SIG-M5 (cell line): Measurements from ENCODE around the gene ATG4B.

Experiments used
- DNase-seq: peaks from one replicate; lab custom pipeline; 2025; lab: John Stamatoyannopoulos, UW

ATG4B gene

DNA sequence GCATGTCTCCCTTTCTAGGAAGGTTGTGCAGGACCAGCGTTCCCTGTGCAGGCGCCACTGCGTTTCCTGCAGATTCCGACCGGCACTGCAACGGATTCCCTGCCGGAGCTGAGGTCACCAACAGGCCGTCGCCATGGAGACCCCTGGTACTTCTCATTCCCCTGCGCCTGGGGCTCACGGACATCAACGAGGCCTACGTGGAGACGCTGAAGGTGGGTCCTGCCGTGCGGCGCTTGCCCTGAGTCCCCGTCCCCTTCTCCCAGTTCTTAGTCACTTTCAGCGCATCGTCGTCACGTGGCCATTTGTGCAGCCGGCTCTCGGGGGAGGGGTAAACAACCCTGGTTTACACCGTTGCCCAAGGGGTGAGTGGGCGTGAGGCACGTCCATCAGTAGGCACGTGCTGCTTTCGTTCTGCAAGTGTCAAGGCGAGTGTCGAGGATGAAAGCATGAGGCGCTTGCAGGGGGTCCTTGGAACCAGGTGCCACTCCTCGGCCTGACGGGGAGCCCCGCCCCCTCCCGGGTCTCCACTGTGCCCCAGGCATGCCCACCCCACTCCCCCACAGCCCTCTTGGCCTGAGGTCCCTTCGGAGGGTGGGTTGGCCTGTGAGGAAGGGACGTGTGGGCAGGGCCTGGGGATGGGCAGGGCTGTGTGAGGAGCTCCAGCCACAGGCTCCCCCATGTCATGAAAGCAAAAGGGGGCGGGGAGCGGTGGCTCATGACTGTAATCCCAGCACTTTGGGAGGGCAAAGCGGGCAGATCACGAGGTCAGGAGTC is 29.3 kb downstream of the ATG4B start:
- no peak for DNase-seq

DNA sequence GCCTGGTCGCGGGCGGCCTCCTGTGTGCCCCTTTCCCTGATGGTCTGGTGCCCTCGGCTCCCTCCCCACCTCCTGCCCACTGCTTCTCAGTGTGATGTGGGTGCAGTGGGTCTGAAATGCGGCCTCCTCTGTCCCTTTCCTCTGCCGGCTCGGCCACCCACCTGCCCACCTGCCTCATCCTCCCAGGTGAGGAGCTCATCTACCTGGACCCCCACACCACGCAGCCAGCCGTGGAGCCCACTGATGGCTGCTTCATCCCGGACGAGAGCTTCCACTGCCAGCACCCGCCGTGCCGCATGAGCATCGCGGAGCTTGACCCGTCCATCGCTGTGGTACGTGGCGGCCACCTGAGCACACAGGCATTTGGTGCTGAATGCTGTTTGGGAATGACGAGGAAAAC is 30.9 kb downstream of the ATG4B start:
- no peak for DNase-seq

DNA sequence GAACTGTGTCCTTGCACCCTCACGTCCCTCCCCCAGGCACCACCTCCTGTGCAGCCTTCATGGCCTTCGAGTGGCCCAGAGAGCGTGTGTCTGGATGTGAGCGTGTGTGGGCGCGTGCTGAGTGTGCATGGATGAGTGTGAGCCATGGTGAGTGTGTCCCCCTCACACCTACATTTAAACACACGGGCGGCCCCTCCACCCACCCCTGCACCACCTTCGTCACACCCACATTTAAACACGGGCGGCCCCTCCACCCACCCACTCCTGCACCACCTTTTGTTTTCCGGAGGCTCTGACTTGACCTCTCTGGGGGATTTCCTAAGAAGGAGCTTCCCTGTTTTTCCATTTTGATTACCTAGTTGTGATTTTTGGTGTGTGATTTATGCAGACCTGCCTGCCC is 31.3 kb downstream of the ATG4B start:
- DNase-seq, result no peak

DNA sequence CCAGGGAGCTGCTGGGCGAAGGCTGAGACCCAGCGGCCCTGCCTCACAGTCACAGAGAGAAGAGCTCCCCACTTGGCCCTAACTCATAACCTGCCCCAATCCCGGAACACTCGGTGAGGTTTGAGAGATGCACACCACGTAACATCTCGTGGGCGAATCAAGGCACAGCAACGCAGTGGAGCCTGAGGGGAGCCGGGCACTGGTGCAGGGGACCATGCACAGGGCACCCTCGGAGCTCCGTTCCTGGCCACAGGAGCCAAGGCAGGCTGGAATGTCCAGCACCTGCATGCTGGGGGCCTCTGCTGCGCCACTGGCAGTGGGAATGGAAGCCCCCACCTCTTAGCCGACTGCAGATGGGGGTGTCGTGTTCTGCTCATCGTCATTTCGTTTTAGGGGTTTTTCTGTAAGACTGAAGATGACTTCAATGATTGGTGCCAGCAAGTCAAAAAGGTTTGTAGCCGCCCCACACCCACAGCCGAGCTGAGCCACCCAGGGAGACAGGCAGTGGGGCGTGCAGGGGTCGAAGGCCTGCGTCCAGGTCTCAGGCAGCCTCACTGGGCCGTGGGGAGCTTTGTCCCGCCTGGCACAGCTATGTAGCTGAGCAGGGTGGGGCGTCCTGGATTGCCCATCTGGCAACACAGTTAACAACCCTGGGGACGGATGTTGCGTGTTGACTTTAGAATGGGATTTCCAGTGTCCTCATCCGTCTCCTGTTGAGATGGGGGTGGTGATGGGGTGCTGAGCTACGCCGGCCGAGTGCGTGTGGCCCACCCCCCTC is 33.0 kb downstream of the ATG4B start:
- no peak for DNase-seq

GRCh38 chr2:241671457-241672240 is 34.2 kb downstream of the ATG4B start:
- no peak for DNase-seq

DNA sequence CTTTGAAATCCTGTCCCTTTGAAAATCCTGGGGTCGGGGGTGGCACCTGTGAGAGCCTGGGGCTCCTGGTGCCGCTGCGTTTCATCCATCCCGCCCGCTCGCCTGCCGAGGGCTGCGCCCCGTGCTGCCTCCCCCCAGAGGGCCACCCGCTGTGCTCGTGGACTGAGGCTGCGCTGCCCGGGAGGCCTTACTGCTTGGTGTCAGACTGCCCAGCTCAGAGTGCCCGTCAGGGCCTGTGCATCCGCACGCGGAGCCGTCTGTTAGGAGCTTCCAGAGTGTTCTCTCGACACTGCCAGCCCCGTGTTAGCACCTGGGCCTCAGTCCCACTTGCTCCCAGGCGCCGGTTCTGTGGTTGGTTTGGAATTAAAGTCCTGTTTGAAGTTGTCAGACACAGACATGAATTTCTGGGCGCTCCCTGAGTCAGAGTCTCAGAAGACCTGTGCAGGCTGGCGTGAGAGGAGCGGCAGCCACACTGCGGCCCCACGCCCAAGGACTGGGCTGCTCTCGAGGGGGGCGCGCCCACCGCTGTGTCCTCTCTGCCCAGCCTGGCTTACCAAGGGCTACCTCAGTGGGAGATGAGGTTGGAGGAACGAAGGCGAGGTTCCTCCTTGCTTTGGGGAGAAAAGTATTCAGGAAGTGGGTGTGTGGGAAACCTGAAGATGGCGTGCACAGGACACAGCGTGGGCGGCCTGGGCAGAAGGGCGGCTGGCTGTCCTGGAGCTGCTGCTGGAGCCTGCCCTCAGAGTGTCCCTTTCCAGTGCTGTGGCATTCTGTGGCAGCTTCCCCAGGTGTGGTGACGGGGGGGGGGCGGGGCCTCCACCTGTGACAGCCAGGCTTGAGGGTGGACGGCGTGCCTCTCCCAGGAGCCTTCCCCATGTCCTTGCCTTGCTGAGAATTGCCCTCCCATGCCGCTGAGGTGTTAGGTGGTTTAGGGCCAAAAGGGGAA is 35.0 kb downstream of the ATG4B start:
- DNase-seq, result no peak

GRCh38 chr2:241673189-241673663 is 35.7 kb downstream of the ATG4B start:
- no peak for DNase-seq

DNA sequence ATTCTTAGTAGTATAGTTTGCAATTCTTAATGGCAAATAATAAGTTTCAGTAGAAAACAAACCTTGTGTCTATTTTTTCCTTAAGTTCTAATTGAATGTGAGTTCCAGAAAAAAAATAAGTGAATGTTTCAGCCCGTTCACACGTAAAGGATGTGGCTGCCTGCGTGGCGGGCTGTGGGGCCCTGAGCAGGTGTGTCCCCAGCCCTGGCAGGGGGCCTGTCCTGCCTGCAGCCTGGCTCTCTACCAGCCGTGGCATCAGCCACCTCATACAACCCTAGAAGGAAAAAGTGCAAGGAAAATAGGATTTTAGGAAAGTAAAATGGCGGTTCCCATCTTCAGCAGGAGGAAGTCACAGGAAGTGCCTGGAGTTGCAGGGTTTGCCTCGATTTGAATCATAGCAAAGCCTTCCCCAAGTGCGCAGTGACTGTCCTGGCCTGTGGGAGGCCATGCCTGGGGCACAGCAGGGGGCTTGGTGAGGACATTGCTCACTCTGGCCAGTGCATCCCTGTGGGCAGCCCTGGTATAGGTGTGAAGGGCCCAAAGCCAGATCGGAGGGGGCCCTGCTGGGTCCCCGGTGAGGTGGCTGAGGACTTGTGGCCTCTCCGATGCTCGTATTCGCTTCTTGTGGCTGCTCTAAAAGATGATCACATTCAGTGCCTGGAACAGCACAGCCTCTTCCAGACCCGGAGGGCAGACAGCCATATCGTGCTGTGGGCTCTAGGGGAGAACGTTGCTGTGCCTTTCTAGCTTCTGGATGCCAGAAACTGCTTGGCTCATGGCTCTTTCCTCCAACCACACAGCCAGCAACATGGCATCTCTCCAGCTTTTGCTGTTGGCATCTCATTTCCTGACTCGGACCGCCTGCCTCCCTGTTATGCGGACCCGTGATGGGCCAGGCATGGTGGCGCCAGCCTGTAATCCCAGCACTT is 36.6 kb downstream of the ATG4B start:
- no peak for DNase-seq

- DNase-seq, result no peak
Measured at GRCh38 chr2:241675885-241676284, 38.4 kb downstream of the ATG4B start.

DNA sequence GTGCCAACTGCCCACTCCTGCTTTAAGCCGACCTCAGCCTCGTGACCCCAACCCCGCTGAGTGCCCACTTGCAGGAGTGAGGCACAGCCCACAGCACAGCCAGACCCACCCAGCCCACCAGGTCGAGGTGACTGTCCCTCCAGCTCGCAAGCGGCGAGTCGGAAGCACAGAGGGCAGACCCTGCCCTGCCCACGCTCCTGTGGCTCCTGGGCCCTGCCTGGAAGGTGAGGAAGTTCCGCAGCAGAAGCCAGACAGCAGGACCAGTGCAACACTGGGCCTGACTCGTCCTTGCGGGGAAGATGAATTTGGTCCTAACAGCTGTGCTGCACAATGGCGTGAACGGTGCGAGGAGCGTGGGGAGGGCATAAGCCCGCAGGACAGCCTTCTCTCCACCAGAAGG is 39.2 kb downstream of the ATG4B start:
- DNase-seq, result no peak

- no peak for DNase-seq
Measured at GRCh38 chr2:241677392-241677791, 39.9 kb downstream of the ATG4B start.

DNA sequence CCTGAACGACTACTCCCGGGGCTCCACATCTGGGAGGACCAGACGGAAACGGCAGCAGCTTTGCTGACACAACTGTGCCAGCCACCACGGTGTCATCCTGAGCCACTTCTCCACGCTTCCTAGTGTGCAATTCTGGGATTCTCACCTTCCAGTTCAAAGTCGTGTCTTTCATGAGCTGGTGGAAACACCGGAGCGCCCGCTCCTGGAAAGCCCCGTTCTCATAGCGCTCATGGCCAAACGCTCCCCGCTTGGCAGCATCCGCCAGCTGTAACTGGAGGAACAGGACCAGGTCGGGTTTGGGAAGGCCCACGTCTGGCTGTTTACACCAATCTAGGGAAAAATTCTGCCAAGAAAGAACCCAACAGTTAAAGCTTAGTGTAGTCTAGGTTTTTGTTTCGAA is 40.8 kb downstream of the ATG4B start:
- no peak for DNase-seq

- no peak for DNase-seq
Measured at GRCh38 chr2:241678784-241679540, 41.5 kb downstream of the ATG4B start.

DNA sequence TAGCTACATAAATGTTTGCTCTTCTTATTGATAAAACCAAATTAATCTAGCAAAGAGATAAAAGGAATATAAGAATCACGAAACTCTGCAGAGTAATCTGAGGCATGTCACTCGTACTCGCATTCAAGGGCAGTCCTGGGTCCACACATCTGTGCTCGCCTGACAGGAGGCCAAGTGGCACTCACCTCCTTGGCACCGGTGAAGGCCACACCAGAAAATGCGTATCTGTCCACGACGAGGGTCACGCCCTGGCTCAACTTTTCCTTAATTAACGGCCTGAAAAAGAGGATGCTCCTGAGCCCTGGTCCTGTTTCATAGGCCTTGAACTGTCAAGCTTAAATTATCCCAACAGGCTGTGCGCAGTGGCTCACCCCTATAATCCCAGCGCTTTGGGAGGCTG is 42.6 kb downstream of the ATG4B start:
- no peak for DNase-seq

DNA sequence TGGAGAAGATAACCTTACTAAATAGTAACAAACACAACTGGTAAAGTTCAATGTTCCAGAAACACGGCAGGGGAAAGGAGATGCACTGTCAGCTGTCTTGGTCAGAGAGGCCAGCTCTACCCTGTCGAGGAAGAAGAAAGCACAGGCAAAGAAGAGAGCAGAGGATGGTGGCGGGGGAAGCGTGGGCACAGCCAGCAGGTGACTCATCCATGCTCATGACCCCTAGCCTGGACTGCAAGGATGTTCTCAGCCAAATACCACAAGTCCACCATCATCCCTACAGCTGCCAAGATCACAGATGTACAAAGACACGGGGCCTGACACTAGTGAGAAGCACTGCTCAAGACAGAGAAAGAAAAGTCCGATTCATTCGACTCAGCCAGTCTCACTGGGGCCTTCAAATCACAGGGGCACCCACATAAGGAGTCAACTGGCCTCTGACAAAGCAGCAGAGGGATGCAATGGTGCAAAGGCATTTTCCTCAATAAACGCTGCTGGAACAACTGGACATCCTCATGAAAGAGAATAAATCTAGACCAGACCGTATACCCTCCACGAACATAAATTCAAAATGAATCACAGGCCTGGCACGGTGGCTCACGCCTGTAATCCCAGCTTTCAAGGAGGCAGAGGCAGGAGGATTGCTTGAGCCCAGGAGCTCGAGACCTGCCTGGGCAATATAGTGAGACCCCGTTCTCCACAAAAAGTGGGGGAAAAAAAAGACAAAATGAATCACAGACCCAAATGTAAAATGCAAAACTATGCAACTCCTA is 43.5 kb downstream of the ATG4B start:
- no peak for DNase-seq

GRCh38 chr2:241686324-241686649 is 48.8 kb downstream of the ATG4B start:
- DNase-seq, result no peak

- peak; percentile 63 for DNase-seq
Measured at GRCh38 chr2:241686650-241687425, 49.3 kb downstream of the ATG4B start, which contains the start of gene DTYMK. TSS of gene DTYMK (minus strand) at chr2:241686815. CDS start at chr2:241686783, 32 bp downstream.

DNA sequence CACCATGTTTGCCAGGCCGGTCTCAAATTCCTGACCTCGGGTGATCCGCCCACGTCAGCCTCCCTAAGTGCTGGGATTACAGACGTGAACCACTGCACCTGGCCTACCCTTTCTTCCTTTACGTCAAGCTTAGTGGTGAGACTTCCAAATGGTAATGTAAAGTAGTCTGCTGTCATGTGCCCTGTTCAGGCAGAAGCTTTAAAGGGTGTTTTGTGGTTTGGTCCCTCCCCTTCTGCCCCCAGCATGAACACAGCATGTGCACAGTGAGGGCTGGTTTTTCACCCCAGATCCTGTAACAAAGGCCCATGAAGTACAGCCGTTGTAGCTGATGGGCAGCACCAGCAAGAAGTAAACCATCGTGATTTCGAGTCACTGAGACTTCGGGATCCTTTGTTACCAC is 51.8 kb downstream of the ATG4B start:
- no peak for DNase-seq
